ENCODE measurements around the gene DNAJC10.

The DNAJC10 gene

DNA sequence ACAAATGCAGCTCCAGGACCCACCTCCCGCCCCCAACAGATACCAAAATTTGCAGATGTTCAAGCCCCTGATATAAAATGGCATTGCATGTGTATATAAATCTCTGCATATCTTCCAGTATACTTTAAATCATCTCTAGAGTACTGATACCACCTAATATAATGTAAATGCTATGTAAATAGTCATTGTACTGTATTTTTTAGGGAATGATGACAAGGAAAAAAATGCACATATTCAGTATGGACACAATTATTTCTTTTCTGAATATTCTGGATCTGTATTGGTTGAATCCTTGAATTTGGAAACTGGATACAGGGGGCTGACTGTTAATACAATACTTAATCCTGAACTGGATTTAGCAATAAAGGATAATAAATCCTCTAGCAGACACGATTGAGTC lies 82.7 kb downstream of the DNAJC10 start:
- H3K36me3 ChIP-seq (ENCODE audit: control insufficient read depth, low read length): no peaks in the 10 kb centered on the region
- H3K9me3 ChIP-seq (ENCODE audit: control insufficient read depth, insufficient read depth, low read length): no peaks in the 10 kb centered on the region

GRCh38 chr2:182804128-182804527 lies 88.1 kb downstream of the DNAJC10 start:
- H3K4me1 ChIP-seq (ENCODE audit: control insufficient read depth, low read length): no peaks in the 10 kb centered on the region
- no peaks in the 10 kb centered on the region for H4K20me1 ChIP-seq (ENCODE audit: control insufficient read depth, insufficient read depth, low read depth, low read length)
- TF ChIP-seq, protein P1, sequence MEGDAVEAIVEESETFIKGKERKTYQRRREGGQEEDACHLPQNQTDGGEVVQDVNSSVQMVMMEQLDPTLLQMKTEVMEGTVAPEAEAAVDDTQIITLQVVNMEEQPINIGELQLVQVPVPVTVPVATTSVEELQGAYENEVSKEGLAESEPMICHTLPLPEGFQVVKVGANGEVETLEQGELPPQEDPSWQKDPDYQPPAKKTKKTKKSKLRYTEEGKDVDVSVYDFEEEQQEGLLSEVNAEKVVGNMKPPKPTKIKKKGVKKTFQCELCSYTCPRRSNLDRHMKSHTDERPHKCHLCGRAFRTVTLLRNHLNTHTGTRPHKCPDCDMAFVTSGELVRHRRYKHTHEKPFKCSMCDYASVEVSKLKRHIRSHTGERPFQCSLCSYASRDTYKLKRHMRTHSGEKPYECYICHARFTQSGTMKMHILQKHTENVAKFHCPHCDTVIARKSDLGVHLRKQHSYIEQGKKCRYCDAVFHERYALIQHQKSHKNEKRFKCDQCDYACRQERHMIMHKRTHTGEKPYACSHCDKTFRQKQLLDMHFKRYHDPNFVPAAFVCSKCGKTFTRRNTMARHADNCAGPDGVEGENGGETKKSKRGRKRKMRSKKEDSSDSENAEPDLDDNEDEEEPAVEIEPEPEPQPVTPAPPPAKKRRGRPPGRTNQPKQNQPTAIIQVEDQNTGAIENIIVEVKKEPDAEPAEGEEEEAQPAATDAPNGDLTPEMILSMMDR (IDR thresholded peaks at IDR 0.05; ENCODE audit: low read depth, low read length, poor library complexity, severe bottlenecking): no peak
- TF ChIP-seq EZH2phosphoT487 (IDR thresholded peaks at IDR 0.05; ENCODE audit: borderline replicate concordance, low read length): no peak
- no peaks in the 10 kb centered on the region for H3K79me2 ChIP-seq (ENCODE audit: control insufficient read depth, low read length)
- H3K4me2 ChIP-seq (ENCODE audit: low read length): no peak overlapping the region
- H3F3A ChIP-seq (ENCODE audit: control insufficient read depth, insufficient read depth): no peaks in the 10 kb centered on the region
- H3K9me2 ChIP-seq (replicated peaks; ENCODE audit: control insufficient read depth, low read length): no peaks in the 10 kb centered on the region
- no peak overlapping the region for H3K4me3 ChIP-seq (ENCODE audit: low read length)
- no peaks in the 10 kb centered on the region for H3K9me3 ChIP-seq (ENCODE audit: control insufficient read depth, insufficient read depth, low read length)
- H3K36me3 ChIP-seq (ENCODE audit: control insufficient read depth, low read length): no peaks in the 10 kb centered on the region
- no peaks in the 10 kb centered on the region for H3K27me3 ChIP-seq (ENCODE audit: control insufficient read depth, low read length)
- H3K27ac ChIP-seq (ENCODE audit: low read depth, low read length): no peak overlapping the region

More for the DNA sequence above, 82.7 kb downstream of the DNAJC10 start:
- Histone ChIP-seq H4K20me1 (ENCODE audit: control insufficient read depth, insufficient read depth, low read depth, low read length) (no peaks in the 10 kb centered on the region), H3K9me2 (replicated peaks; ENCODE audit: control insufficient read depth, low read length) (no peaks in the 10 kb centered on the region), H3K79me2 (ENCODE audit: control insufficient read depth, low read length) (no peaks in the 10 kb centered on the region), H3K4me3 (ENCODE audit: low read length) (no peak overlapping the region), H3K4me2 (ENCODE audit: low read length) (no peak overlapping the region), H3F3A (ENCODE audit: control insufficient read depth, insufficient read depth) (no peaks in the 10 kb centered on the region), H3K4me1 (ENCODE audit: control insufficient read depth, low read length) (no peaks in the 10 kb centered on the region), H3K27me3 (ENCODE audit: control insufficient read depth, low read length) (no peaks in the 10 kb centered on the region), H3K27ac (ENCODE audit: low read depth, low read length) (no peak overlapping the region)
- TF ChIP-seq, protein P1 (IDR thresholded peaks at IDR 0.05; ENCODE audit: low read depth, low read length, poor library complexity, severe bottlenecking): no peak
- no peak for TF ChIP-seq EZH2phosphoT487 (IDR thresholded peaks at IDR 0.05; ENCODE audit: borderline replicate concordance, low read length)

DNA sequence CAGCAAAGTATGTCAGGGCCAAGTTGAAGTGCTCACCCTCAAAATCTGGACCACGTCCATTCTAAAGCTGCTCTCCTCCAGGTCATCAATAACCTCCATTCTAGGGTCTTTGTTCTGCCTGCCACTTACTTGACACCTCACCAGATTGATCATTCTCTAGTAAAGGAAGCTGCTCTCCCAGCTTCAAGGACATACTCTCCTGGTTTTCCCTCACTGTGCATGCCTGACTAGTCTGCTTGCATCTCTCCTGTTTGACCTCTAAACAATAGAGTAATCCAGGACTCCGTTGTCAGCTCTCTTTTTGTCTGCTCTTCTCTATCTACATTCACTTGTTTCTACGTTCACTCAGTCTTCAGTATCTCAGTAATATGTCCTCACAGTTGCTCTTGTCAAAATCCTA lies 91.3 kb downstream of the DNAJC10 start:
- H3K9me3 ChIP-seq (ENCODE audit: control insufficient read depth, insufficient read depth, low read length): no peaks in the 10 kb centered on the region
- H3F3A ChIP-seq (ENCODE audit: control insufficient read depth, insufficient read depth): no peaks in the 10 kb centered on the region
- no peaks in the 10 kb centered on the region for H3K4me1 ChIP-seq (ENCODE audit: control insufficient read depth, low read length)
- H3K27me3 ChIP-seq (ENCODE audit: control insufficient read depth, low read length): no peaks in the 10 kb centered on the region
- no peaks in the 10 kb centered on the region for H4K20me1 ChIP-seq (ENCODE audit: control insufficient read depth, insufficient read depth, low read depth, low read length)
- H3K27ac ChIP-seq (ENCODE audit: low read depth, low read length): no peak overlapping the region
- no peak overlapping the region for H3K4me2 ChIP-seq (ENCODE audit: low read length)
- H3K9me2 ChIP-seq (replicated peaks; ENCODE audit: control insufficient read depth, low read length): no peaks in the 10 kb centered on the region
- TF ChIP-seq, protein P1 (IDR thresholded peaks at IDR 0.05; ENCODE audit: low read depth, low read length, poor library complexity, severe bottlenecking): no peak
- no peak for TF ChIP-seq EZH2phosphoT487 (IDR thresholded peaks at IDR 0.05; ENCODE audit: borderline replicate concordance, low read length)
- H3K4me3 ChIP-seq (ENCODE audit: low read length): no peak overlapping the region
- H3K79me2 ChIP-seq (ENCODE audit: control insufficient read depth, low read length): no peaks in the 10 kb centered on the region
- no peaks in the 10 kb centered on the region for H3K36me3 ChIP-seq (ENCODE audit: control insufficient read depth, low read length)

DNA sequence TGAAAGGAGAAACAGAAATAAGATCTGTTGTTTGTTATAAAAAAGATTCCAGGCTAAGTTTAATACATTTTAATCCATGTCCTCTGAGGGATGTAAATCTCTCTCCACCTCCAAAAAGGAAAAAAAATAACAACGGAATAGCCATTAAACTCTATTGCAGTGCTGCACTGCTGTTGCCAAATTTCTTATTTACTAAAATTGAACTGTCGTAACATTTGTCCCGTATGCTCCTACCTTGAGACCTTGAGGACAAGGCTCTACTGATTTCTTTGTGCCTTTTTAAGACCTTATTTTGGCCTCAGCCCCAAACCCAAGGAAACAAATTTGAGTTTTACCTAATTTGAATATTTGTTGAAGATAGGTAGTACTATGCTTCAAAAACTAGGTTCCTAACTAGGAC lies 94.0 kb downstream of the DNAJC10 start:
- Histone ChIP-seq H3F3A (ENCODE audit: control insufficient read depth, insufficient read depth) (no peaks in the 10 kb centered on the region), H3K4me2 (ENCODE audit: low read length) (no peak overlapping the region), H3K4me1 (ENCODE audit: control insufficient read depth, low read length) (no peaks in the 10 kb centered on the region), H3K9me2 (replicated peaks; ENCODE audit: control insufficient read depth, low read length) (no peaks in the 10 kb centered on the region), H3K36me3 (ENCODE audit: control insufficient read depth, low read length) (no peaks in the 10 kb centered on the region), H3K27ac (ENCODE audit: low read depth, low read length) (no peak overlapping the region), H4K20me1 (ENCODE audit: control insufficient read depth, insufficient read depth, low read depth, low read length) (no peaks in the 10 kb centered on the region), H3K4me3 (ENCODE audit: low read length) (no peak overlapping the region), H3K79me2 (ENCODE audit: control insufficient read depth, low read length) (no peaks in the 10 kb centered on the region), H3K27me3 (ENCODE audit: control insufficient read depth, low read length) (no peaks in the 10 kb centered on the region), H3K9me3 (ENCODE audit: control insufficient read depth, insufficient read depth, low read length) (no peaks in the 10 kb centered on the region)
- TF ChIP-seq, protein P1 (IDR thresholded peaks at IDR 0.05; ENCODE audit: low read depth, low read length, poor library complexity, severe bottlenecking): no peak
- no peak for TF ChIP-seq EZH2phosphoT487 (IDR thresholded peaks at IDR 0.05; ENCODE audit: borderline replicate concordance, low read length)

All from DOHH2 (cell line).